NCI-H2227 (cell line): Measurements from ENCODE around the gene PGA5.
"Not testable (repeated sequence)": the region's sequence is repeated elsewhere in the genome, so short reads cannot be mapped to it uniquely, and the experiment has no call there.

Experiments
- DNase-seq: peaks from one replicate; lab custom pipeline; 2025; ENCODE audit not compliant: unreplicated experiment; lab: John Stamatoyannopoulos, UW

Gene PGA5

DNA sequence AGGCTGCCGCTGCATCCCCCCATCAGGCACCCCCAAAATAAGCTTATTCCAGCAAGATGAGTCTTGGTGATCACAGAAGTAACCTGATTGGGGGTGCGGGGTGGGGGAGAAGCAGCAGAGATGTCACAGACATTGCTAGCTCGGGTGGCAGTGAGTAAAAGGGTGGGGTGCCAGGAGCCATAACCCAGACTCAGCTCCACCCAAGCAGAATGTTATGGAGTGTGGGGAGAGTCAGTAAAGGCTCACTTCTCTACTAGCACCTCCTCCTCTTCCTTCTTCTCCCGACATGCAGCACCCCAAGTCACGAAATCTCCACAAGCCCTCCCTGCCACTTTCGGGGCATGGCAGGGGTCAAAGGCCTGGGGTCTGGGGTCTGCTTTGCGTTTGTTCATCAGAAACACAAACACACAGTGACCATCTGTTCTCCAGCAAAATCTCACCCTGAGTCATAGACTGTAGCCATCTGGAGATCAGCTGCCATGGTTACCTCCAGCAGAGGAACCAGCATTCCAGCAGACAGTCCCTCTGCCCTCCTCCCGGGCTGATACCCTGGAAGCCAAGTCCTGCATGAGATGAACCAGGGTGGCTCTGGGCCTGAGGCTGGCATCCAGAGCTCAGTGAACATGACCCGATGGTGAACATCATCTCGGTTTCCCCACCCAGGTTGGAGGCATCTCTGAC, 14.4 kb upstream of the PGA5 start:
- not testable (repeated sequence) for DNase-seq

- not testable (repeated sequence) for DNase-seq
These were observed 11.5 kb upstream of the PGA5 start for GRCh38 chr11:61229458-61229857.

- DNase-seq: not testable (repeated sequence)
These were observed 9.9 kb upstream of the PGA5 start for GRCh38 chr11:61231033-61231432.

DNA sequence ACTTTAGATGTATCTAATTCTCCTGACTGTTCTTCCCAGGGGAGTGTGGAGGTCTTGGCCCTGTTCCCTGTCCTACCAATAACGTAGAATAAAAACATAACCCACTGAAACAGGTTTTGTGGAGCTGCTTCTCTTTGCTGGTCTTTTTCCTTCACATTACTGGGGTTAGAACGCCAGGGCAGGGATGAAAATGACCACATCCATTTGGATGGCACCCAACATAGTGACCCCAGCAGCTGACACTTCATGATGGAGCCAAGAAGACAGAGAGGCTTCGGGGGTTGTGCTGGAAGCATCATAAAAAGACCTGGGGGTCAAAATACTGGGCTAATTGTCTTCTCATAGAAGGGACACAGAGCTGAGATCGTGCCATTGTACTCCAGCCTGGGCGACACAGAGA, 9.4 kb upstream of the PGA5 start:
- not testable (repeated sequence) for DNase-seq

- DNase-seq: not testable (repeated sequence)
These were observed 8.3 kb upstream of the PGA5 start for GRCh38 chr11:61232548-61233145.

- DNase-seq: not testable (repeated sequence)
These were observed 3.8 kb upstream of the PGA5 start for GRCh38 chr11:61237130-61237529.

GRCh38 chr11:61240288-61240687, 687 bp upstream of the PGA5 start:
- not testable (repeated sequence) for DNase-seq

DNA sequence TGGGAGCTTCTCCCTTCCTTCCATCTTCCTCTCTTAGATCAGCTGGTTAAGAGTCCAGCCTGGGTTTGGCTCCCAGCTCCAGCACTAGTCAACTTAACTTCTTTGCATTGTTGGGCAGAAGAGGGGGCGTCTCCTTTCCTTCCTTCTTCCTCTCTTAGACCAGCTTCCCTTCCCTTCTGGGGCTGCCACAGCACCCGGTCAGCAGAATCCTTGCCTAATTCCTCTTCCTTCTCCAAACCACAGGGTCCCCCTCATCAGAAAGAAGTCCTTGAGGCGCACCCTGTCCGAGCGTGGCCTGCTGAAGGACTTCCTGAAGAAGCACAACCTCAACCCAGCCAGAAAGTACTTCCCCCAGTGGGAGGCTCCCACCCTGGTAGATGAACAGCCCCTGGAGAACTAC, 551 bp downstream of the PGA5 start:
- DNase-seq: not testable (repeated sequence)

DNA sequence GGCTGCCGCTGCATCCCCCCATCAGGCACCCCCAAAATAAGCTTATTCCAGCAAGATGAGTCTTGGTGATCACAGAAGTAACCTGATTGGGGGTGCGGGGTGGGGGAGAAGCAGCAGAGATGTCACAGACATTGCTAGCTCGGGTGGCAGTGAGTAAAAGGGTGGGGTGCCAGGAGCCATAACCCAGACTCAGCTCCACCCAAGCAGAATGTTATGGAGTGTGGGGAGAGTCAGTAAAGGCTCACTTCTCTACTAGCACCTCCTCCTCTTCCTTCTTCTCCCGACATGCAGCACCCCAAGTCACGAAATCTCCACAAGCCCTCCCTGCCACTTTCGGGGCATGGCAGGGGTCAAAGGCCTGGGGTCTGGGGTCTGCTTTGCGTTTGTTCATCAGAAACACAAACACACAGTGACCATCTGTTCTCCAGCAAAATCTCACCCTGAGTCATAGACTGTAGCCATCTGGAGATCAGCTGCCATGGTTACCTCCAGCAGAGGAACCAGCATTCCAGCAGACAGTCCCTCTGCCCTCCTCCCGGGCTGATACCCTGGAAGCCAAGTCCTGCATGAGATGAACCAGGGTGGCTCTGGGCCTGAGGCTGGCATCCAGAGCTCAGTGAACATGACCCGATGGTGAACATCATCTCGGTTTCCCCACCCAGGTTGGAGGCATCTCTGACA, 4.4 kb downstream of the PGA5 start:
- not testable (repeated sequence) for DNase-seq

DNA sequence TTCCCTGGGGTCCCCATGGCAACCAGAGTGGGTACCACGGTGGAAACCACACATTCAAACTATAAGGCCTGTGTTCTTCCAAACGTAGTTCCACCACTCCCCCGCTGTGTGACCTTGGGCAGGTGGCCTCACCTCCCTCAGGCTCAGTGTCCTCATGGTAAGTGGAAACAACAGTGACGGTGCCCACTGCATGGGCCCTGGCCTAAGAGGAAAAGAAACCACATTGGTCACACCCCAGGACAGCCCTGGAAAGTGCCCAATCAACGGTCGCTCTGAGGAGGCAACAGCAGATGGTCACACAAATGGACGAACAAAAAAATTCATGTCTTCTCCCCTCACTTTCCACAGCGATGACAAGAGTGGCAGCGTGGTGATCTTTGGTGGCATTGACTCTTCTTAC, 7.1 kb downstream of the PGA5 start:
- DNase-seq: not testable (repeated sequence)

- DNase-seq: not testable (repeated sequence)
These were observed 8.2 kb downstream of the PGA5 start for GRCh38 chr11:61249201-61249600.

DNA sequence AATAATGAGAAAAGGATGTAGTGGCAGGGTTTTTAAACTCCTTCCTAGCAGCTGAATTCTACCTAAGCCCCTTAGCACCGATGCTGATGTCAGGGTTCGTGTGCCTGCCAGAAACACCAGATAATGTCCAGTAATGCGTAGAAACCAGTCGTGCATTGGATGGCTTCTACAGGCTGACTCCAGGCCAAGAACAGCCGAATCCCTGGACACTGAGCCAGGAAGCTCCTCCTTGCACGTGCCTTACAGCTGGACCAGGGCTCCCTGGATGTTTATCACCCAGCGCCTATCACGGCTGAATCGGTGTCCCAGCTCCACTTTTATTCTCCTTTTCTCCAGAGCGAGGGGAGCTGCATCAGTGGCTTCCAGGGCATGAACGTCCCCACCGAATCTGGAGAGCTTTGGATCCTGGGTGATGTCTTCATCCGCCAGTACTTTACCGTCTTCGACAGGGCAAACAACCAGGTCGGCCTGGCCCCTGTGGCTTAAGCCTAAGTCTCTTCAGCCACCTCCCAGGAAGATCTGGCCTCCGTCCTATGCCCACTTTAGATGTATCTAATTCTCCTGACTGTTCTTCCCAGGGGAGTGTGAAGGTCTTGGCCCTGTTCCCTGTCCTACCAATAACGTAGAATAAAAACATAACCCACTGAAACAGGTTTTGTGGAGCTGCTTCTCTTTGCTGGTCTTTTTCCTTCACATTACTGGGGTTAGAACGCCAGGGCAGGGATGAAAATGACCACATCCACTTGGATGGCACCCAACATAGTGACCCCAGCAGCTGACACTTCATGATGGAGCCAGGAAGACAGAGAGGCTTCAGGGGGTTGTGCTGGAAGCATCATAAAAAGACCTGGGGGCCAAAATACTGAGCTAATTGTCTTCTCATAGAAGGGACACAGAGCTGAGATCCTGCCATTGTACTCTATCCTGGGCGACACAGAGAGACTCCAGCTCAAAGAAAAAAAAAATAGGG, 10.1 kb downstream of the PGA5 start:
- DNase-seq: not testable (repeated sequence)

GRCh38 chr11:61252332-61252731, 11.4 kb downstream of the PGA5 start:
- not testable (repeated sequence) for DNase-seq

DNA sequence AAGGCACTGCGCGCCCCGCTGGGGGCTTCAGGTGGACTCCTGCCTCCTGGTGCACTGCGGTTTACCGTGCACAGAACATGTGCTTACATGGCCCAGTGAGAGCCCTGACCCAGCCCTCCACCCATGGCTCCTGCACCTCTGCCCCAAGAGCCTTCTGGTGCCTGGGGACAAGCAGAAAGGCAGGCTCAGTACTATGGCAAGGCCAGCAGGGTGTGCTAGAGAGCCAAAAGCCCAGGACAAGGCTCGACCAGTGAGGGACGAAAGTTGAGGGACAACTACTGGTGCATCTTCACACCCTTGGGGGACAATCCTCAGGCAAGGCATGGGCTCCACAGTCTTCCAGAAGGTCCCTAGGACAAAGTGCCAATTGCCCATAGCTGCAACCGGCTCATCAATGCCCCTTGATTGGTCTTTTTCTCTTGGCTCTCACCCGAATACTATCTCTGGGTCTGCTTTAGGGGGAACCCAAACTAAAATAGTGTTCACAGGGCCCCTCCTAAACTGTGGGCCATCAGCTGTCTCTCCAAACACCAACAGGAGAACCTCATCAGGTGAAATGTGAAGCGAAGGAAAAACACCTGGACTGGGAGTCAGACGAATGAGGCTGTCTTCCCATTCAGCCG, 13.5 kb downstream of the PGA5 start:
- DNase-seq: peak; percentile 64

- no peak for DNase-seq
These were observed 15.9 kb downstream of the PGA5 start for GRCh38 chr11:61256710-61257482.

- DNase-seq: no peak
These were observed 17.6 kb downstream of the PGA5 start for GRCh38 chr11:61258546-61258945.

- DNase-seq: no peak
These were observed 18.4 kb downstream of the PGA5 start for GRCh38 chr11:61259363-61259762.

DNA sequence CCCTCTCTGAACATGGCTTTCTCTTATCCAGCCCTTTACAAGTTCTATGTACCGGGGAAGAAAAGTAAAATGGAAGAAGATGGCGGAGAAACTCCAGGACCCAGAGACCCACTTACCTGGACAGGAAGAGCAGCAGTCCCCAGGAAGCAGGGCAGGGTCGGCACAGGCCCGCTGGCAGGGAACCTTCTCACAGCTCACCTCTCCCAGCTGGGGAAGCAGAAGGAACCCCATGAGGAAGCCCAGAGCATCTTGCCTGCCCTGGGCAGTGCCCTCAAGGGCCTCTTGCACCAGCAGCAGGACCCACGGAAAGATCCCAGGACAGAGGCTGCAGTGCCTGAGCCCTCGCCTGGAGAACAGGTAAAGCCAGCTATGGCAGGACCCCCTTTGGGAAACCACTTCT, 23.4 kb downstream of the PGA5 start:
- no peak for DNase-seq

DNA sequence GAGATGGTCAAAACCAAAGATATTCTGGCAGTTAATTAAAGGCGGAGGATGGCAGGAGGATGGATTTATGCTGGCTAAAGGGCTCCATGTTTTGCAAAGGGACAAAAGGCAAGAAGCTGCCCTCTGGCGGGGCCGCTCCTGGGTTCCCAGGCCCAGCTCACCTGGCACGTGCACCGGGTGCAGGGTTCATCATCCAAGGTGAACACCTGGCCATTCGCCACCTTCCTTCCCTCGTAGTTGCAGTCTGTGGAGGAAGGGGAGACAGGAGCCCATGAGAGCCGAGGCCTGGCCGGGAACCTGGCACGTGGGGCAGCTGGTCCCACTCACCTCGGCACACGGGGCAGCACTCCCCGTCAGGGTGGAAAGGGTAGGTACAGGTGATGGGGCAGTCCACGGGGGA, 23.8 kb downstream of the PGA5 start:
- no peak for DNase-seq

- DNase-seq: no peak
These were observed 24.4 kb downstream of the PGA5 start for GRCh38 chr11:61265357-61265756.
